Measurements from ENCODE around the gene B9D2. TPM values are rescaled to one million over a fixed set of nuclear protein-coding genes. Genes with fewer than 3 reads are reported as not detected.

The B9D2 gene
- total and polyA plus RNA-seq, 9 donors, result 0.83 to 7.2 (median 4.7) TPM

GRCh38 chr19:41405776-41406175 lies 41.8 kb upstream of the B9D2 start:
- TF ChIP-seq POLR2A (IDR thresholded peaks at IDR 0.05), result no peak
- TF ChIP-seq EP300 (IDR thresholded peaks at IDR 0.05), result no peak
- TF ChIP-seq CTCF (IDR thresholded peaks at IDR 0.05), result no peak
- intact Hi-C loops (cut with DNase I), result no loop called here
- DNase-seq, result no peak
- Histone ChIP-seq H3K27me3 (no peaks in the 10 kb centered on the region), H3K27ac (no peak overlapping the region), H3K36me3 (no peaks in the 10 kb centered on the region), H3K9me3 (no peaks in the 10 kb centered on the region), H3K4me1 (ENCODE audit: insufficient read depth) (no peaks in the 10 kb centered on the region), H3K4me3 (no peak overlapping the region)
- WGBS, 3 donors, result 77 to 84% (median 78%) methylated on average over 6 of the region's 6 CpGs

DNA sequence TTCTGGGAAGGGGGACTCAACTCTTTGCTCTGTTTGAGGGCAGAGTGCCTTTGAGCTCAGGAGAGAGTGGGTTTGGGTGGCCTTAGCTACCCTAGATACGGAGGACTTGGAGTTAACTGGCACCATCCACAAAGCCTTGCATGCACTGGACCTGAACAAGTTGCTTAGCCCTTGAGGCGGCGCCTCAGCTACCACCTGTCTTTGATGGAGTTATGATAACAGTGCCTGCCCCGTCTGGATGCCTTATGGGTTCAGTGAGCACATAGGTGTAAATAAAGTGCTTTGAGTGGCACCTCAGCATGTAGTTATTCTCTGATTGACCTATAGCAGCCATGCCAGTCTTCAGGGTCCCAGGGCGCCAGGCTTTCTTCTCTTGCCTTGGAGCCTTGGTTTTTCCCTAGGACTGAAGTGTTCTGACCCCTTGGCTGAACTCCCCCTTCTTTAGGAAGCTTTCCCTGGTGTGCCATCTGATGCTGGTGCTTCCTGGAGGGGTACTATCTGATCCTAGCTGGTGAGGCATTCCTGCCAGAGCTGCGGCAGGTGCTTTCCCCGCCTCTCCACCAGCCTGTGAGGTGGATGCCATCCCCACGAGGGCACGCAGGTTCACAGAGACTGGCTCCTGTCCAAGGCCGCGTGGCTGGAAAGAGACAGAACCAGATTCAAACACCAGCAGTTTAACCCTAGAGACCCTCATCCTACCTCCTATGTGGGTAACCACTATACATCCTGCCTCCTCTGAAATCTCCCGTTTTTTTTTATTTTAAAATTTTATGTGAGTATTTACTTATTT lies 39.4 kb upstream of the B9D2 start:
- Histone ChIP-seq H3K9me3 (no peaks in the 10 kb centered on the region), H3K27me3 (no peaks in the 10 kb centered on the region), H3K4me3 (no peak overlapping the region), H3K27ac (no peak overlapping the region), H3K4me1 (ENCODE audit: insufficient read depth) (peaks cover 3% of the 10 kb centered on the region), H3K36me3 (no peaks in the 10 kb centered on the region)
- 55 to 61% (median 58%) methylated on average over 12 of the region's 12 CpGs for WGBS, 3 donors
- intact Hi-C loops (cut with DNase I), result no loop called here
- DNase-seq, result no peak
- TF ChIP-seq POLR2A (IDR thresholded peaks at IDR 0.05), result no peak
- TF ChIP-seq CTCF (IDR thresholded peaks at IDR 0.05), result no peak
- no peak for TF ChIP-seq EP300 (IDR thresholded peaks at IDR 0.05)

GRCh38 chr19:41402010-41402409 lies 38.1 kb upstream of the B9D2 start:
- intact Hi-C loops (cut with DNase I), result no loop called here
- Histone ChIP-seq H3K27me3 (no peaks in the 10 kb centered on the region), H3K36me3 (no peaks in the 10 kb centered on the region), H3K4me3 (no peak overlapping the region), H3K9me3 (no peaks in the 10 kb centered on the region), H3K27ac (no peak overlapping the region), H3K4me1 (ENCODE audit: insufficient read depth) (peaks cover 3% of the 10 kb centered on the region)
- DNase-seq, result no peak
- TF ChIP-seq POLR2A (IDR thresholded peaks at IDR 0.05) (no peak), CTCF (IDR thresholded peaks at IDR 0.05) (no peak), EP300 (IDR thresholded peaks at IDR 0.05) (no peak)
- WGBS, 3 donors, result 71 to 79% (median 73%) methylated on average over 3 of the region's 3 CpGs

GRCh38 chr19:41401483-41401882 lies 37.5 kb upstream of the B9D2 start:
- Histone ChIP-seq H3K4me1 (ENCODE audit: insufficient read depth) (peaks cover 3% of the 10 kb centered on the region), H3K9me3 (no peaks in the 10 kb centered on the region), H3K36me3 (no peaks in the 10 kb centered on the region), H3K27me3 (no peaks in the 10 kb centered on the region), H3K27ac (no peak overlapping the region), H3K4me3 (no peak overlapping the region)
- WGBS, 3 donors, result 74 to 76% (median 74%) methylated on average over 4 of the region's 4 CpGs
- intact Hi-C loops (cut with DNase I), result no loop called here
- DNase-seq, result no peak
- TF ChIP-seq EP300 (IDR thresholded peaks at IDR 0.05) (no peak), CTCF (IDR thresholded peaks at IDR 0.05) (no peak), POLR2A (IDR thresholded peaks at IDR 0.05) (no peak)

Data from ovary (tissue), 9 donors.